HG02970 (cell line): ENCODE data around the gene CSF1R.
"Not testable (repeated sequence)": the region's sequence is repeated elsewhere in the genome, so short reads cannot be mapped to it uniquely, and the experiment has no call there.

ENCODE experiments used
- ATAC-seq: cut with Tn5 transposase; IDR thresholded peaks from one replicate; pipeline ENCODE4 v1.9.1; 2021; ENCODE audit warnings: mild to moderate bottlenecking, moderate library complexity, moderate number of reproducible peaks; ENCODE audit not compliant: unreplicated experiment, low FRiP score

Gene CSF1R

GRCh38 chr5:150105928-150106615 is 19.7 kb upstream of the CSF1R start:
- ATAC-seq = no peak

DNA sequence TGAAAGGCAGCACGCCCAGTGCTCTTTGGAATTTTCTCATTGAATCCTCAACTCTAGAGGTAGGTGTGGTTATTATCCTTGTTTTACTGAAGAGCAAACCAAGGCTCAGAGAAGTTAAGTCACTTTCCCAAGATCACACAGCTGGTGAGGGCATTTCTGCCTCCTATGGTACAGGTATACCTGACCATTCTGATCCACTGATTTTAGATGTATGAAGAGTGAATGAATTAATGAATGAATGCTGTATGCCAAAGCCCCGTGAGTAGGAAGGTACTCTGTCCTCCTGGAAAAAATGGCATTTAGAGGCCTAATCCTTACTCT is 18.2 kb upstream of the CSF1R start:
- ATAC-seq = no peak

DNA sequence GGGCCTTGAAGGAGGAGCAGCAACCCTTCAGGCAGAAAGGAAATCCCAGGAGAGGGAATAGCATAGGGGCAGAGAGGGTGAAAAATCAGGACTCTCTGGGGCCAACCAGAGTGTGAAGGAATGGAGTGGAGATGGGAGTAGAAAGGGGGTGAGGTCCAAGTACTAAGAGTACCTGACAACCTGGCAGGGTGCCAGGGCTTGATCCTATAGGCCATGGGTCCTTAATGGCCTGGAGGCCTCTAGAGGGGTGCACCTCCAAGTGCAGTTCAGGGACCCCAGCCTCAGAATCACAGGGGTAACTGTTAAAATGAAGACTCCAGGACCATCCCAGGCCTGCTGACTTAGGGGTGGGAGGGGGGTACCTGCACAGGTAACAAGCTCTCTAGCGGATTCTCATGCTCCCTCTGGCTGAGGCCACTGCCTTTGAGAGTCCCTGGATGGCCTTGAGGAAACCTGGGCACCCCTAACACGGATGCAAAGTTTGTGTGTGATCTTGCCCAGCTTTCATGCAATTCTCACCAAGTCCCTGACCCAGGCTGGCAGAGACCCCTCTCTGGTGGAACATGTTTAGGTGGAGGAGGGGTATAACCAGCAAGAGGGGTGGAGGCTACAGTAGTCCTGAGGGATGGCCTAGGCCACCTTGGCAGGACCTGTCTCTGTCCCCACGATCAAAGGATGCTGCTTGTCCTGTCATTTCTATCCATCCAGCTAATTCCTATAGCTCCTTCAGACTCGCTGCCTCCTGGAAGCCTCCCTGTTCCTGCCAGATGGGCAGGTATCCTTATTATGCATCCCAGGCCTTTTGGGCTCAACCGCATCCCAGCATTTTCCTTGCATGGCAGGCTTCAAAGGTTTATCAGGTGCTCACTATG is 17.6 kb upstream of the CSF1R start:
- ATAC-seq = no peak

- no peak for ATAC-seq
Observed at GRCh38 chr5:150101023-150101422, 14.7 kb upstream of the CSF1R start.

GRCh38 chr5:150097152-150097551 is 10.8 kb upstream of the CSF1R start:
- ATAC-seq = no peak

- ATAC-seq = no peak
Observed at GRCh38 chr5:150092159-150092787, 5.9 kb upstream of the CSF1R start.

DNA sequence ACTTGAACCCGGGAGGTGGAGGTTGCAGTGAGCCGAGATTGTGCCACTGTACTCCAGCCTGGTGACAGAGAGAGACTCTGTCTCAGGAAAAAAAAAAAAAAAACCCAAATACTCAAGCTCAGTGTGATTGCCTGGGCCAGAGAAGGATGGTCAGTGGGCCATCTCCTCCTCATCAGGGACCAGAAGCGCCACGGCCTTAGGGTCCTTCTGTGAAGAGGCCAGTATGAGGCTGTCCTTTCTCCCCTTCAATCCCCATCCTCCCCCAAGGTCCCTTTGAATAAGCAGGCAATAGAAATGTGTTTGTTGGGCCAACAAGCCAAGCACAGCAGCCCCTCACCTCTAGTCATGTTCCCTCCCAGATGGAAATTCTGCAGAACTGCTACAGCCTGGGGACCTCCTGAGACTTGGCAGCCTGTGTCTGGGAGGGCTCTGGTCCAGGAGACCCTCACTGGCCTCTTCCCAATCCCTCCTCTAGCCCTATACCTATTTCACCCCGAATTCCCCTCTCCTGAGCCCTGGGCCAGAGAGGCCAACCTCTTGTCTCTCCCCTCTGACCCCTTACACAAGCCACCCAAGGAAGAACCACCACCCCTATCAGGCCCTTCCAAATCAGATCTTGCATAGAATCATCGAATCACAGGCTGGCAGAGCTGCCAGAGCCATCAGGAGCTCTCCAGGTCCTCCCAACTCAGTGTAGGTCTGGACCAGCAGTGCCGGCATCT is 1.0 kb downstream of the CSF1R start:
- ATAC-seq = no peak

DNA sequence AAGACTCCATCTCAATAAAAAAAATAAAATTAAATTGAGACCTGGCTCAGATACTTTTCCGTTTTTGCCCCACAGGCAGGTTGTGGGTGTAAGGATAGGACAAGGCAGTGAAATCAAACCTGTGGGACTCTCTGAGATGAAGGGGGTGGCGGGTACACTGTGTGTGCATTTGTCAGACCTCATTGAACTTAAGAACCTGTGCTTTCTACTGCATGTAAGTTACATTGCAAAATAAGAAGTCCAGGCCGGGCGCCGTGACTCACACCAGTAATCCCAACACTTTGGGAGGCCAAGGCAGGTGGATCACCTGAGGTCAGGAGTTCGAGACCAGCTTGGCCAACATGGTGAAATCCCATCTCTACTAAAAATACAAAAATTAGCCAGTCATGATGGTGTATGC is 1.6 kb downstream of the CSF1R start:
- ATAC-seq = not testable (repeated sequence)

GRCh38 chr5:150082889-150083288 is 3.5 kb downstream of the CSF1R start:
- ATAC-seq = no peak

GRCh38 chr5:150082374-150082773 is 4.0 kb downstream of the CSF1R start:
- no peak for ATAC-seq

- ATAC-seq = no peak
Observed at GRCh38 chr5:150081541-150082283, 4.6 kb downstream of the CSF1R start.

- ATAC-seq = no peak
Observed at GRCh38 chr5:150080696-150081435, 5.5 kb downstream of the CSF1R start.

DNA sequence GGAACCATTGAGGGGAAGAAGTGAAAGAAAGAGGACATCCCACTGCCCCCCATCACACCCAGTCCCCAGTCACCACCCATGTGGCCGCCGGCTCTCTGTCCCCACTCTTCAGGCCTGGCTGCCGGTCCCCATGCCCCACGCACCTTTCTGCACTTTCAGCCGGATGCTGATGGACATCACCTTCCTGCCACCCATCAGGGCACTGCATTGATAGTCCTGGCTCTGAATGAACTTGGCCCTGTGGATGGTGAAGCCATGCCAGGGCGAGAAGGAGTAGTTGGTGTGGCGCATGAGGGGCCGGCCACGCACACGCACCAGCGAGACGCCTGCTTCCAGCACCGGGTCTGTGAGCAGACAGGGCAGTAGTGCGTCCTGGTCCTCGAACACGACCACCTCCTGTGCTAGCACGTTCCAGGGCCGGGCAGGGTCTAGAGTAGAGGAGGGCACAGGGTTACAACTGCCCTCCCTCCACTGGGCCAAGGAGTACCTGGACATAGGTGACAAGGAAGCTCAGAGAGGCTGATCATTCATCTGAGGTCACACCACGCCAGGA is 6.4 kb downstream of the CSF1R start:
- no peak for ATAC-seq

- no peak for ATAC-seq
Observed at GRCh38 chr5:150078802-150079689, 7.3 kb downstream of the CSF1R start.

DNA sequence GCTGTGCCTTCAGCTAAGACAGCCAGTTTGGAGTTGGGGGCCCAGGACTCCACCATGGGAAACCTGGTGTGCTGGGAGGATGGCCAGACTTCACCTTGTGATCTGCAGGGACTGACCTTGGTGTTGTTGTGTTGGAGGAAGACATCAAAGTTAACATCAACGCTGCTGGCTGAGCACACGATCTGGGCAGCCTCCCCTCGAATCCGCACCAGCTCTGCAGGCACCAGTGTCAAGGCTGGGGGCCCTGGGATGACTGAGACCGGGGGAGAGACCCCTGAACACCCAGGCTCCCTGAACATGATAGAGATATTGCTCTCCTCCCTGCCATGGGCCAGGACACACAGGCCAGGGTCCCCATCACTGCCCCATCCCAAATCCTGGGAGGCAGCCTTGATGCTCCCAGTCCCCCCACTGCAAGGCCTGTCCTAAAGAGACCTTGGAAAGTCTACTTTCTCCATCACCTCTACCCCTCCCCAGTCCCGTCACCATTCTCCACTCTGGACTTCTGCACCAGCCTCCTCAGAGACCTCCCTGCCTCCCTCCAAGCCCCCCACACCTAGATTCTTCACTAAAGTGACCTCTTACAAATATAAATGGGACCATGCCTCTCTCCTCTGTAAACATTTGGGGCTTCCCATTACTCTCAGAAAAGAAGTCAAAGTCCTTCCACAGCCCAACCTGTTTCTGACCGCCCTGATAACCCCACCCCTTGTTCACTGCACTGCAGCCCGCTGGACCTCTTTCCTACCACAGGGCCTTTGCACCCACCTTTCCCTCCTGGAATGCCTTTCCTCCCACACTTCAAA is 8.2 kb downstream of the CSF1R start:
- ATAC-seq = no peak

DNA sequence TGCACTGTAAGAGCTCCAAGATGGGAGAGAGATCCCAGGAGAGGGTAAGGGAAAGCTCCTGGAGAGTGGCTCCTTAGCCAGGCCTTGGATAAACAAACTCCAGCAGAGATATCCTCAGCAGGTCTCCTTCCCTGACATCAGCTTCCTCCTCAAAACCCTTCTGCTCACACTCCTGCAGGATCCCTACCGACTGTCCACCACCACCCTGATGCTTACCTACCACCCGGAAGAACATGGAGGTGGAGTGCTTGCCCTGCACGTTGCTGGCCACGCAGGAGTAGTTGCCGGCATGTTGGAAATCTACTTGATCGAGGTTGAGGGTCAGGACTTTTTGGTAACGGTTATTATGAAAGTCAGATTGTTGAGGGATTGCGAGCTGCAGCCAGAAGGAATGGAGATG is 9.3 kb downstream of the CSF1R start:
- no peak for ATAC-seq

- ATAC-seq = no peak
Observed at GRCh38 chr5:150075806-150076205, 10.5 kb downstream of the CSF1R start.
